ENCODE measurements around the gene ANKK1. TPM values are rescaled to one million over a fixed set of nuclear protein-coding genes. Genes with fewer than 3 reads are reported as not detected.

Gene ANKK1
- total and polyA plus RNA-seq, 10 of the 15 experiments (the other 5 are each of a cell fraction or from before 2014, with no cell fraction given), result not detected

DNA sequence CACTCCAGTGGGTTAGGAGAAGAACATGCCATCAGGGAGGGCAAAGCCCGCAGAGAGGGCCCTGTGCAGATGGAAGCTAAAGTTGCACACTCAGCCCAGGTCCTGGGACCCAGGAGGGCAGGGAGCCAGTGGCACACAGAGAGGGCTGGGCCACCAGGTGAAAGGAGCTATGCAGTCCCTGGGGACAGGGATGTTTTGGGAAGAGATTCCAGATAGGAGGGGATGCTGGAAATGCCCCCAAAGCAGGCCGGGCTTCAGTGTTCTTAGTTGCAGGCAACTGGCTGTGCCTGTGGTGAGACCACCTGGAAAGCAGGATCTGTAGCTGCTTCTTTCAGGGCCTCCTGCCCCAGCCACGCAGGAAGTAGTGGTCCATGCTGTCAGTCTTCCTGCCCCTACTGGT lies 19.6 kb downstream of the ANKK1 start:
- WGBS (ENCODE audit: insufficient coverage, insufficient replicate concordance, low lambda C conversion rate, missing lambda C conversion rate), result 0% methylated on average over 3 of the region's 3 CpGs
- ChIA-PET POLR2A (no interaction called here), RAD21 (ENCODE audit: unreplicated experiment) (no interaction called here), SMC1A (ENCODE audit: uncharacterized antibody, unreplicated experiment) (no interaction called here), CTCF (no interaction called here)
- H3K4me2 ChIP-seq (ENCODE audit: control insufficient read depth, insufficient read depth), result no peak overlapping the region
- no peak overlapping the region for H2AFZ ChIP-seq (ENCODE audit: control insufficient read depth, low read depth, low read length)
- no peaks in the 10 kb centered on the region for H3K4me1 ChIP-seq (ENCODE audit: control insufficient read depth, insufficient read depth, low read length)
- no peak overlapping the region for H3K4me3 ChIP-seq
- in situ Hi-C loops (cut with MboI) (no loop called here), intact Hi-C loops (cut with micrococcal nuclease; ENCODE audit: unreplicated experiment) (no loop called here)
- H3K27ac ChIP-seq (ENCODE audit: control insufficient read depth, insufficient read depth), result no peak overlapping the region
- no peaks in the 10 kb centered on the region for H3K36me3 ChIP-seq (ENCODE audit: control insufficient read depth in 2 of 2, insufficient read depth in 2 of 2, low read length in 1 of 2)
- no peaks in the 10 kb centered on the region for H3K9me3 ChIP-seq (replicated peaks; ENCODE audit: control insufficient read depth, insufficient read depth, low read length)
- H3K27me3 ChIP-seq (replicated peaks in 1 of 2; ENCODE audit: control insufficient read depth in 2 of 2, insufficient read depth in 2 of 2, low read length in 1 of 2), result peaks cover 0 to 3% of the 10 kb centered on the region in 2 experiments; a peak in 2 of 4 replicates
- no peak for DNase-seq (ENCODE audit: low read depth, low spot score)
- no TSS peak for BruUV-seq (replicated peaks)
- H3K79me2 ChIP-seq (ENCODE audit: control insufficient read depth, insufficient read depth, low read length), result no peaks in the 10 kb centered on the region
- no peak overlapping the region for H3K9ac ChIP-seq (ENCODE audit: control insufficient read depth, insufficient read depth, low read length)
- ATAC-seq, result no peak
- H4K20me1 ChIP-seq (ENCODE audit: control insufficient read depth, insufficient read depth), result no peaks in the 10 kb centered on the region; the same call in 1 of the 2 replicates
- no peak for FAIRE-seq
- TF ChIP-seq POLR2A (IDR thresholded peaks at IDR 0.05; ENCODE audit: low read depth, low read length) (no peak), SP1 (IDR thresholded peaks at IDR 0.05; ENCODE audit: low read depth, low read length) (no peak), YBX1 (IDR thresholded peaks at IDR 0.05) (no peak), LARP7 (IDR thresholded peaks at IDR 0.05) (no peak), ZNF207 (IDR thresholded peaks at IDR 0.05; ENCODE audit: borderline replicate concordance) (no peak), ZBTB33 (IDR thresholded peaks at IDR 0.05) (no peak), TCF12 (IDR thresholded peaks at IDR 0.05; ENCODE audit: low read depth, low read length) (no peak), RFX5 (IDR thresholded peaks at IDR 0.05; ENCODE audit: low read depth, low read length) (no peak), RAD51 (IDR thresholded peaks at IDR 0.05) (no peak), GATAD2B (conservative IDR thresholded peaks at IDR 0.05; ENCODE audit: low read depth) (no peak), CHD1 (IDR thresholded peaks at IDR 0.05; ENCODE audit: low read depth, low read length) (no peak), PRDM15 (CRISPR knock-in tag; IDR thresholded peaks at IDR 0.05) (no peak), CBX5 (IDR thresholded peaks at IDR 0.05; ENCODE audit: low read depth) (no peak)
- TF ChIP-seq, protein P1, sequence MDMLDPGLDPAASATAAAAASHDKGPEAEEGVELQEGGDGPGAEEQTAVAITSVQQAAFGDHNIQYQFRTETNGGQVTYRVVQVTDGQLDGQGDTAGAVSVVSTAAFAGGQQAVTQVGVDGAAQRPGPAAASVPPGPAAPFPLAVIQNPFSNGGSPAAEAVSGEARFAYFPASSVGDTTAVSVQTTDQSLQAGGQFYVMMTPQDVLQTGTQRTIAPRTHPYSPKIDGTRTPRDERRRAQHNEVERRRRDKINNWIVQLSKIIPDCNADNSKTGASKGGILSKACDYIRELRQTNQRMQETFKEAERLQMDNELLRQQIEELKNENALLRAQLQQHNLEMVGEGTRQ (IDR thresholded peaks at IDR 0.05; ENCODE audit: borderline replicate concordance, low read depth, low read length), result no peak
- TF ChIP-seq, protein P2, sequence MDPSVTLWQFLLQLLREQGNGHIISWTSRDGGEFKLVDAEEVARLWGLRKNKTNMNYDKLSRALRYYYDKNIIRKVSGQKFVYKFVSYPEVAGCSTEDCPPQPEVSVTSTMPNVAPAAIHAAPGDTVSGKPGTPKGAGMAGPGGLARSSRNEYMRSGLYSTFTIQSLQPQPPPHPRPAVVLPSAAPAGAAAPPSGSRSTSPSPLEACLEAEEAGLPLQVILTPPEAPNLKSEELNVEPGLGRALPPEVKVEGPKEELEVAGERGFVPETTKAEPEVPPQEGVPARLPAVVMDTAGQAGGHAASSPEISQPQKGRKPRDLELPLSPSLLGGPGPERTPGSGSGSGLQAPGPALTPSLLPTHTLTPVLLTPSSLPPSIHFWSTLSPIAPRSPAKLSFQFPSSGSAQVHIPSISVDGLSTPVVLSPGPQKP (IDR thresholded peaks at IDR 0.05; ENCODE audit: low read depth, low read length), result no peak

Data from GM12878 (cell line).